OCI-LY3 (cell line): ENCODE data around the gene KYAT1.
"Not testable (repeated sequence)": the region's sequence is repeated elsewhere in the genome, so short reads cannot be mapped to it uniquely, and the experiment has no call there.

Source experiments
- H2AFZ ChIP-seq: fragments of 200-600, 300-600 bp; shearing (Covaris generic); 2 replicates; pipeline ENCODE4 v1.6.0; 2014; ENCODE audit warnings: antibody characterized with exemption, low read depth, low read length
- H3K27ac ChIP-seq: fragments of 200-600, 300-600 bp; sonication (generic); 2 replicates; pipeline ENCODE4 v1.5.1; 2014; ENCODE audit warnings: mild to moderate bottlenecking, low read length, moderate library complexity, mixed read lengths
- H3K27me3 ChIP-seq: fragments of 200-600, 300-600 bp; sonication (generic); 2 replicates; pipeline ENCODE4 v1.6.1; 2014; ENCODE audit warnings: low read depth, low read length, mixed read lengths
- H3K36me3 ChIP-seq: fragments of 200-600, 300-600 bp; sonication (generic); replicated peaks from 2 replicates; pipeline ENCODE3; 2014; ENCODE audit warnings: low read depth, low read length, mixed read lengths
- H3K4me1 ChIP-seq: fragments of 300-600, 200-600 bp; sonication (generic); 2 replicates; pipeline ENCODE4 v1.6.1; 2014; ENCODE audit warnings: low read length, mixed read lengths
- H3K4me2 ChIP-seq: fragments of 200-600, 300-600 bp; sonication (generic); 2 replicates; pipeline ENCODE4 v1.6.1; 2014; ENCODE audit warnings: low read length, mixed read lengths
- H3K4me3 ChIP-seq: fragments of 300-600, 200-600 bp; sonication (generic); 2 replicates; pipeline ENCODE4 v1.5.1; 2014; ENCODE audit warnings: antibody characterized with exemption, mild to moderate bottlenecking, low read length, moderate library complexity
- H3K79me2 ChIP-seq: fragments of 300-600, 200-600 bp; shearing (Covaris generic); 2 replicates; pipeline ENCODE4 v1.6.1; 2014; ENCODE audit warnings: mild to moderate bottlenecking, low read length, mixed read lengths
- H3K9ac ChIP-seq: fragments of 300-600, 200-600 bp; shearing (Covaris generic); 2 replicates; pipeline ENCODE4 v1.6.0; 2014; ENCODE audit warnings: mild to moderate bottlenecking, low read length, moderate library complexity
- H3K9me3 ChIP-seq: fragments of 200-600, 300-600 bp; shearing (Covaris generic); 2 replicates; pipeline ENCODE4 v1.6.1; 2014; ENCODE audit warnings: low read length, mixed read lengths; ENCODE audit not compliant: insufficient read depth
- H4K20me1 ChIP-seq: fragments of 200-600, 300-600 bp; sonication (generic); 2 replicates; pipeline ENCODE4 v1.6.1; 2016; ENCODE audit warnings: low read length, mixed read lengths; ENCODE audit not compliant: insufficient read depth
- CTCF ChIP-seq: fragments of 200-600, 300-600 bp; sonication (generic); IDR thresholded peaks from 2 replicates; pipeline ENCODE4 v1.5.1; 2014; ENCODE audit warnings: antibody characterized with exemption, low read length, low read depth
- EZH2phosphoT487 ChIP-seq: fragments of 200-600 bp; shearing (Covaris generic); IDR thresholded peaks from 2 replicates; pipeline ENCODE4 v1.6.1; 2018; ENCODE audit warnings: antibody characterized with exemption, mixed run types, low read depth

Gene KYAT1

GRCh38 chr9:128845186-128845931, 36.4 kb downstream of the KYAT1 start:
- no peaks in the 10 kb centered on the region for H3K27me3 ChIP-seq
- no peak for TF ChIP-seq CTCF
- no peak for TF ChIP-seq EZH2phosphoT487
- no peaks in the 10 kb centered on the region for H3K4me1 ChIP-seq
- no peak overlapping the region for H3K9ac ChIP-seq
- no peak overlapping the region for H3K4me3 ChIP-seq
- no peaks in the 10 kb centered on the region for H3K9me3 ChIP-seq
- H4K20me1 ChIP-seq, result no peaks in the 10 kb centered on the region
- no peaks in the 10 kb centered on the region for H3K36me3 ChIP-seq
- no peak overlapping the region for H3K4me2 ChIP-seq
- no peak overlapping the region for H3K27ac ChIP-seq
- no peaks in the 10 kb centered on the region for H3K79me2 ChIP-seq
- H2AFZ ChIP-seq, result no peak overlapping the region

DNA sequence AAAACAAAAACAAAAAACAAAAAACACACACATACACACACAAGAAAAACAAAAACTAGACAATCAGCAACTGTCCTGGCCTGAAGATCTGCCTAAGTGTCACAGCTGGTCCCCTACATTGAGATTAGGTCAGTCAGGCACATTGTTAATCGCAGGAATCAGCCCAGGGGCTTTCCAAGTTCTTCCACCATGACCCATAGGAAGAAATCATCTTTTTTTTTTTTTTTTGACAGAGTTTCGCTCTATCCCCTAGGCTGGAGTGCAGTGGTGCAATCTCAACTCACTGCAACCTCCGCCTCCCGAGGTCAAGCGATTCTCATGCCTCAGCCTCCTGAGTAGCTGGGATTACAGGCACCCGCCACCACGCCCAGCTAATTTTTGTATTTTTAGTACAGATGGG, 38.6 kb downstream of the KYAT1 start:
- H3K36me3 ChIP-seq, H3K4me3 ChIP-seq, H3K27me3 ChIP-seq, H2AFZ ChIP-seq, H3K9me3 ChIP-seq, H3K79me2 ChIP-seq, H3K4me2 ChIP-seq, H3K27ac ChIP-seq, H3K9ac ChIP-seq, H4K20me1 ChIP-seq, H3K4me1 ChIP-seq: not testable (repeated sequence)

DNA sequence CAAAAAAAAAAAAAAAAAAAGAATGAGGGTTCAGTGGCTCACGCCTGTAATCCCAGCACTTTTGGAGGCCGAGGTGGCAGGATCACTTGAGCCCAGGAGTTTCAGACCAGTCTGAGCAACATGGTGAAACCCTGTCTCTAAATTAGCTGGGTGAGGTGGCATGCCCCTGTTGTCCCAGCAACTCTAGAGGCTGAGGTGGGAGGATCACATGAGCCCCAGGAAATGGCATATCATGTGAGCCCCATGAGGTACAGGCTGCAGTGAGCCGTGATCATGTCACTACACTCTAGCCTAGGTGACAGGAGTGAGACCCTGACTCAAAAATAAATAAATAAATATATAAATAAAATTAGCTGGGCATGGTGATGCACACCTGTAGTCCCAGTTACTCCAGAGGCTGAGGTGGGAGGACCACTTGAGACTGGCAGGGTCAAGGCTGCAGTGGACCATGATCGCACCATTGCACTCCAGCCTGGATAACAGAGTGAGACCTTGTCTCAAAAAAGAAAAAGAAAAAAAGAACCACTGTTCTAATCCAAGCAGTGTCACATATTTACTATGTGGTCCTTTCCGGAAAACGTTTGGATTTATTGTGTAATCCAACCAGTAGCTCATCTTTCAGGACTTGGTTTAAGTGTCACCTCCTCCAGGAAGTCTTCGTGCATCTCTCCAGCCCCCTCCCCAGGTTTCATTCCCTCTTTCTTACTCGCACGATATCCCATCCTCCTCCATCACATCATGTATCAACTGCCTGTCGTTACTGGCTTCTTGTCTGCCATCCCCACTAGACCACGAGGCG, 39.9 kb downstream of the KYAT1 start:
- TF ChIP-seq CTCF, result no peak
- no peak for TF ChIP-seq EZH2phosphoT487
- no peaks in the 10 kb centered on the region for H3K27me3 ChIP-seq
- no peaks in the 10 kb centered on the region for H3K9me3 ChIP-seq
- H3K36me3 ChIP-seq, result no peaks in the 10 kb centered on the region
- H3K9ac ChIP-seq, result no peak overlapping the region
- no peak overlapping the region for H3K4me2 ChIP-seq
- no peak overlapping the region for H3K27ac ChIP-seq
- no peaks in the 10 kb centered on the region for H3K4me1 ChIP-seq
- no peaks in the 10 kb centered on the region for H3K79me2 ChIP-seq
- H2AFZ ChIP-seq, result no peak overlapping the region
- no peaks in the 10 kb centered on the region for H4K20me1 ChIP-seq
- no peak overlapping the region for H3K4me3 ChIP-seq

DNA sequence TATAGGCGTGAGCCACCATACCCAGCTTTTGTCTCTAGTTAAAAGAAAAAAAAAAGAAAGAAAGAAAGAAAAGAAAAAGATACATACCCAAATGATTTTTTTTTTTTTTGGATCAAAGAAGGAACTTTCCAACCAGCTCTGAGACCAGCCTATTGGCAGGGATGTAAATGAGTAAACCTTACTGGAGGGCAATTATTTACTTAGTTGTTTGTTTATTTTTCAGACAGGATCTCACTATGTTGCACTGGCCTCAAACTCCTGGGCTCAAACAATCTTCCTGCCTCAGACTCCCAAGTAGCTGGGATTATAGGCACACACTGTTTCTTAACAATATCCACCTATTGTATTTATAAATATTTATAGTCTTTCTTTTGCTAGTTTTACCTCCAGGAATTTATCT, 41.2 kb downstream of the KYAT1 start:
- no peaks in the 10 kb centered on the region for H4K20me1 ChIP-seq
- H3K4me2 ChIP-seq, result no peak overlapping the region
- H3K27ac ChIP-seq, result no peak overlapping the region
- no peak overlapping the region for H3K9ac ChIP-seq
- TF ChIP-seq EZH2phosphoT487 (no peak), CTCF (no peak)
- no peaks in the 10 kb centered on the region for H3K79me2 ChIP-seq
- no peaks in the 10 kb centered on the region for H3K36me3 ChIP-seq
- H3K9me3 ChIP-seq, result no peaks in the 10 kb centered on the region
- H3K4me1 ChIP-seq, result no peaks in the 10 kb centered on the region
- H3K27me3 ChIP-seq, result no peaks in the 10 kb centered on the region
- H3K4me3 ChIP-seq, result no peak overlapping the region
- H2AFZ ChIP-seq, result no peak overlapping the region
